Esophagus muscularis mucosa (tissue), 4 donors: ENCODE measurements around the gene AHCYL2. TPM values are rescaled to one million over a fixed set of nuclear protein-coding genes. Genes with fewer than 3 reads are reported as not detected.
"Not testable (repeated sequence)": the region's sequence is repeated elsewhere in the genome, so short reads cannot be mapped to it uniquely, and the experiment has no call there.

Experiments
- DNase-seq: peaks from one replicate; pipeline ENCODE4 v3.0.0-alpha.2; 2017; ENCODE audit errors: extremely low spot score
- H3K27ac ChIP-seq, 4 donors: fragments of 200-600 bp; sonication (generic); replicated peaks in 1 of 4; 1 replicate in 3 of 4; 2 replicates in 1 of 4; pipeline ENCODE4 v1.5.1; 2016 to 2019; ENCODE audit warnings: mild to moderate bottlenecking in 1 of 4
- H3K27me3 ChIP-seq, 4 donors: fragments of 200-600 bp; sonication (generic); one replicate each; pipeline versions ENCODE4 v1.5.1 to v1.6.0; 2016 to 2019
- H3K36me3 ChIP-seq, 4 donors: fragments of 200-600 bp; sonication (generic); one replicate each; pipeline ENCODE4 v1.5.1; 2016 to 2019
- H3K4me1 ChIP-seq, 4 donors: fragments of 200-600 bp; sonication (generic); one replicate each; pipeline ENCODE4 v1.5.1; 2016 to 2019
- H3K4me3 ChIP-seq, 4 donors: fragments of 200-600 bp; sonication (generic); 1 replicate in 2 of 4; 2 replicates in 2 of 4; pipeline ENCODE4 v1.5.1; 2016 to 2019; ENCODE audit warnings: mild to moderate bottlenecking in 4 of 4, moderate library complexity in 1 of 4
- H3K9me3 ChIP-seq, 4 donors: fragments of 200-600 bp; sonication (generic); 1 replicate in 3 of 4; 2 replicates in 1 of 4; pipeline ENCODE4 v1.5.1; 2016 to 2019
- EP300 ChIP-seq: sonication (generic); formaldehyde crosslinking; IDR thresholded peaks from one replicate; pipeline ENCODE4 v1.6.1; 2017; ENCODE audit warnings: antibody characterized with exemption
- POLR2A ChIP-seq: fragments of 450-650 bp; IDR thresholded peaks from one replicate; pipeline ENCODE4 v1.6.1; 2017; ENCODE audit warnings: antibody characterized with exemption, moderate library complexity, mild to moderate bottlenecking, low read depth
- POLR2AphosphoS5 ChIP-seq, 2 donors: sonication (generic); formaldehyde crosslinking; IDR thresholded peaks; one replicate each; pipeline ENCODE4 v1.6.1; 2017; ENCODE audit warnings: antibody characterized with exemption in 2 of 2
- WGBS: methylation state at CpG from one replicate; pipeline ENCODE4 v1.1.5; 2018; 5-methylcytosine and 5-hydroxymethylcytosine counted together
- intact Hi-C: fragments of 100-400 bp; cut with DNase I; formaldehyde crosslinking; loops from one replicate; pipeline ENCODE4 v1.15.1; 2023
- total RNA-seq, 4 donors: library from RNA; depleted of rRNA; stranded (reverse); fragments of >200 nt; gene quantifications; one replicate each; pipeline versions ENCODE4 v1.1.0 to v1.2.1, GENCODE V29; 2016
- TF ChIP-seq, protein P1 (sequence below), 3 experiments: fragments of 200-600 bp in 2 of 3; fragments of 450-650 bp in 1 of 3; sonication (generic) in 2 of 3; IDR thresholded peaks; one replicate each; pipeline ENCODE4 v1.5.1; 2017 to 2019; ENCODE audit warnings: antibody characterized with exemption in 3 of 3, mild to moderate bottlenecking in 2 of 3, moderate library complexity in 1 of 3

AHCYL2 gene
- total RNA-seq, 4 donors from 2014 or later: 9.7 to 14.2 (median 11.9) TPM

GRCh38 chr7:129212126-129212525 lies 12.7 kb upstream of the AHCYL2 start:
- Histone ChIP-seq H3K4me3 (no peak overlapping the region), H3K4me1 (peaks cover 0 to 8% (median 3%) of the 10 kb centered on the region in 4 donors), H3K27ac (no peak overlapping the region), H3K9me3 (no peaks in the 10 kb centered on the region), H3K27me3 (no peaks in the 10 kb centered on the region), H3K36me3 (peaks cover 0 to 47% (median 20%) of the 10 kb centered on the region in 4 donors)
- WGBS: 87% methylated on average over 7 of the region's 14 CpGs
- intact Hi-C loops: no loop called here
- no peak for DNase-seq
- no peak for TF ChIP-seq EP300
- no peak for TF ChIP-seq POLR2A
- no peak for TF ChIP-seq POLR2AphosphoS5 (IDR thresholded peaks at IDR 0.05)
- TF ChIP-seq, protein P1, sequence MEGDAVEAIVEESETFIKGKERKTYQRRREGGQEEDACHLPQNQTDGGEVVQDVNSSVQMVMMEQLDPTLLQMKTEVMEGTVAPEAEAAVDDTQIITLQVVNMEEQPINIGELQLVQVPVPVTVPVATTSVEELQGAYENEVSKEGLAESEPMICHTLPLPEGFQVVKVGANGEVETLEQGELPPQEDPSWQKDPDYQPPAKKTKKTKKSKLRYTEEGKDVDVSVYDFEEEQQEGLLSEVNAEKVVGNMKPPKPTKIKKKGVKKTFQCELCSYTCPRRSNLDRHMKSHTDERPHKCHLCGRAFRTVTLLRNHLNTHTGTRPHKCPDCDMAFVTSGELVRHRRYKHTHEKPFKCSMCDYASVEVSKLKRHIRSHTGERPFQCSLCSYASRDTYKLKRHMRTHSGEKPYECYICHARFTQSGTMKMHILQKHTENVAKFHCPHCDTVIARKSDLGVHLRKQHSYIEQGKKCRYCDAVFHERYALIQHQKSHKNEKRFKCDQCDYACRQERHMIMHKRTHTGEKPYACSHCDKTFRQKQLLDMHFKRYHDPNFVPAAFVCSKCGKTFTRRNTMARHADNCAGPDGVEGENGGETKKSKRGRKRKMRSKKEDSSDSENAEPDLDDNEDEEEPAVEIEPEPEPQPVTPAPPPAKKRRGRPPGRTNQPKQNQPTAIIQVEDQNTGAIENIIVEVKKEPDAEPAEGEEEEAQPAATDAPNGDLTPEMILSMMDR (IDR thresholded peaks at IDR 0.05): no peak

DNA sequence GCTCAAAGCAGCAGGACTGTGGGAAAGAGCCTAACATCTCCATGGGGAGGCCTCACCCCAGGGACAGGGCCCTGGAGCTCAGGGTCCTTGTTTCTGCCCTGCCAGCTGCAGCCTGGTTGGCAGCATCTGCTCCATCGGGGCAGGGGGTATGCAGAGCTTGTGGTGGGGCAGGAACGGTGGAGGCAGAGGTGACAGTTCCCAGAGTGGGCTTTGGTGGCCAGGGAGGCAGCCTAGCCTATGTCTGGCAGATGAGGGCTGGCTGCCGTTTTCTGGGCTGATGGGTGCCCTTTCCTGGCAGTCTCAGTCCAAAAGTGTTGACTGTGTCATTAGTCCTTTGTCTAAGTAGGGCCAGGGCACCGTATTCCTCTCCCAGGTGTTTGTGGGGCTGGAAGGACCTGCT lies 12.2 kb upstream of the AHCYL2 start:
- DNase-seq: no peak
- 84% methylated on average over 4 of the region's 4 CpGs for WGBS
- intact Hi-C loops: no loop called here

GRCh38 chr7:129213828-129214227 lies 11.0 kb upstream of the AHCYL2 start:
- 63% methylated on average over 15 of the region's 15 CpGs for WGBS
- H3K4me1 ChIP-seq: peaks cover 0 to 15% (median 9%) of the 10 kb centered on the region in 4 donors
- H3K36me3 ChIP-seq: peaks cover 0 to 35% (median 17%) of the 10 kb centered on the region in 4 donors
- no peak for DNase-seq
- intact Hi-C loops: no loop called here
- no peak overlapping the region for H3K4me3 ChIP-seq
- no peaks in the 10 kb centered on the region for H3K9me3 ChIP-seq
- no peak overlapping the region for H3K27ac ChIP-seq
- peaks cover 0 to 5% (median 0%) of the 10 kb centered on the region in 4 donors for H3K27me3 ChIP-seq
- no peak for TF ChIP-seq POLR2AphosphoS5 (IDR thresholded peaks at IDR 0.05)
- no peak for TF ChIP-seq EP300
- TF ChIP-seq, protein P1 (IDR thresholded peaks at IDR 0.05): no peak
- TF ChIP-seq POLR2A: no peak

More for the DNA sequence above, 12.2 kb upstream of the AHCYL2 start:
- no peak for TF ChIP-seq POLR2A
- TF ChIP-seq POLR2AphosphoS5 (IDR thresholded peaks at IDR 0.05): no peak
- TF ChIP-seq, protein P1 (IDR thresholded peaks at IDR 0.05): no peak
- TF ChIP-seq EP300: no peak
- Histone ChIP-seq H3K4me1 (peaks cover 0 to 8% (median 3%) of the 10 kb centered on the region in 4 donors), H3K9me3 (no peaks in the 10 kb centered on the region), H3K27me3 (peaks cover 0 to 2% (median 0%) of the 10 kb centered on the region in 4 donors), H3K4me3 (no peak overlapping the region), H3K27ac (no peak overlapping the region), H3K36me3 (peaks cover 0 to 43% (median 20%) of the 10 kb centered on the region in 4 donors)

- intact Hi-C loops: not testable (repeated sequence)
Measured at GRCh38 chr7:129215691-129216090, 9.1 kb upstream of the AHCYL2 start.

GRCh38 chr7:129216101-129216715 lies 8.6 kb upstream of the AHCYL2 start:
- peaks cover 0 to 20% (median 11%) of the 10 kb centered on the region in 4 donors for H3K36me3 ChIP-seq
- H3K27ac ChIP-seq, H3K27me3 ChIP-seq, DNase-seq, H3K4me3 ChIP-seq, H3K4me1 ChIP-seq, intact Hi-C loops, H3K9me3 ChIP-seq: not testable (repeated sequence)
- 90% methylated on average over 29 of the region's 34 CpGs for WGBS

More at GRCh38 chr7:129215691-129216090, 9.1 kb upstream of the AHCYL2 start:
- H3K27ac ChIP-seq, H3K4me1 ChIP-seq, H3K9me3 ChIP-seq, H3K27me3 ChIP-seq, H3K4me3 ChIP-seq, DNase-seq: not testable (repeated sequence)
- WGBS: 93% methylated on average over 15 of the region's 15 CpGs
- H3K36me3 ChIP-seq: peaks cover 0 to 24% (median 13%) of the 10 kb centered on the region in 4 donors

GRCh38 chr7:129216821-129217416 lies 7.9 kb upstream of the AHCYL2 start:
- peaks cover 0 to 13% (median 8%) of the 10 kb centered on the region in 4 donors for H3K36me3 ChIP-seq
- H3K4me3 ChIP-seq, H3K9me3 ChIP-seq, intact Hi-C loops, DNase-seq, H3K4me1 ChIP-seq, H3K27me3 ChIP-seq, H3K27ac ChIP-seq: not testable (repeated sequence)
- 85% methylated on average over 7 of the region's 8 CpGs for WGBS
